Measurements from ENCODE around the gene AQP6. TPM values are rescaled to one million over a fixed set of nuclear protein-coding genes. Genes with fewer than 3 reads are reported as not detected.

Gene AQP6
- total and polyA plus RNA-seq, 2 donors (not counting 3 experiments of a cell fraction or from before 2014, with no cell fraction given), result 0.04 TPM; not detected in 1

DNA sequence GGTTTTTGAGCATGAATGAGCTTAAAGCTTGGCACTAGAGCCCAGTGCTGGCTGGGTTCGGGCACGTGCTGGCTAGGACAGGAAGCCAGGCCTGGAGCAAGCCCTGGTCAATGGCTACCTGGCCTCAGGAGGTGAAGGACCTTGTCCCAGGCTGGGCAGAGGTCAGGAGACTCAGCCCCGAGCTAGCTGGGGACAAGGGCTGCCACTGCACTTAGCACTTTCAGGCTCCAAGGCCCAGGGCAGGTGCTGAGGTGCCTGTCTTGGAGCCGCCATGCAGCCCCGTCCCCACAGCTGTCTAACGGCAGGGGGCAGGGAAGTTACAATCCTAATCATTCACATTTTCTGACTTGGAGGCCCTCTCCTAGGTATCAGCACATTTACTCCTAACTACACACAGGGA lies 4.3 kb upstream of the AQP6 start:
- DNase-seq (ENCODE audit: low read depth, low spot score), result no peak
- Histone ChIP-seq H3K27me3 (ENCODE audit: control insufficient read depth in 2 of 2, insufficient read depth in 2 of 2, low read length in 2 of 2) (peaks cover 16 to 18% of the 10 kb centered on the region in 2 experiments), H3K9me1 (replicated peaks; ENCODE audit: control insufficient read depth, extremely low read depth, insufficient read depth, low read length) (no peaks in the 10 kb centered on the region), H3K36me3 (ENCODE audit: control insufficient read depth in 2 of 2, extremely low read depth in 1 of 2, insufficient read depth in 2 of 2, low read length in 2 of 2) (no peaks in the 10 kb centered on the region), H3K4me3 (replicated peaks in 1 of 3; ENCODE audit: insufficient read depth in 1 of 3, low read depth in 1 of 3, low read length in 3 of 3) (no peak overlapping the region), H3K4me1 (ENCODE audit: control insufficient read depth, extremely low read depth, insufficient read depth, low read length) (peaks cover 4% of the 10 kb centered on the region), H3K27ac (ENCODE audit: insufficient read depth, low read depth, low read length) (no peak overlapping the region), H3K79me2 (ENCODE audit: control insufficient read depth, insufficient read depth, low read length) (no peaks in the 10 kb centered on the region), H3K9me3 (replicated peaks; ENCODE audit: control insufficient read depth, insufficient read depth, low read length) (no peaks in the 10 kb centered on the region), H3K4me2 (ENCODE audit: insufficient read depth, low read length) (no peak overlapping the region), H2AFZ (ENCODE audit: low read depth, low read length) (no peak overlapping the region), H3K9ac (replicated peaks; ENCODE audit: extremely low read depth, insufficient read depth, low read length) (no peak overlapping the region), H4K20me1 (replicated peaks; ENCODE audit: control insufficient read depth, extremely low read depth, insufficient read depth, low read length) (no peaks in the 10 kb centered on the region)
- no peak for TF ChIP-seq FOS (IDR thresholded peaks at IDR 0.05; ENCODE audit: borderline replicate concordance, insufficient read depth, low read length)
- no peak for TF ChIP-seq POLR2A (IDR thresholded peaks at IDR 0.05; ENCODE audit: low read depth, low read length)
- no peak for TF ChIP-seq GATA2 (IDR thresholded peaks at IDR 0.05; ENCODE audit: insufficient read depth, insufficient read length, low read depth, low read length)
- TF ChIP-seq, protein P1, sequence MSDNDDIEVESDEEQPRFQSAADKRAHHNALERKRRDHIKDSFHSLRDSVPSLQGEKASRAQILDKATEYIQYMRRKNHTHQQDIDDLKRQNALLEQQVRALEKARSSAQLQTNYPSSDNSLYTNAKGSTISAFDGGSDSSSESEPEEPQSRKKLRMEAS (IDR thresholded peaks at IDR 0.05; ENCODE audit: insufficient read depth, insufficient read length), result no peak
- no peak for TF ChIP-seq EZH2 (IDR thresholded peaks at IDR 0.05; ENCODE audit: borderline replicate concordance, low read depth, low read length, severe bottlenecking)
- no peak for TF ChIP-seq POLR2AphosphoS5 (IDR thresholded peaks at IDR 0.05; ENCODE audit: insufficient read depth, low read depth, low read length)
- TF ChIP-seq, protein P2, sequence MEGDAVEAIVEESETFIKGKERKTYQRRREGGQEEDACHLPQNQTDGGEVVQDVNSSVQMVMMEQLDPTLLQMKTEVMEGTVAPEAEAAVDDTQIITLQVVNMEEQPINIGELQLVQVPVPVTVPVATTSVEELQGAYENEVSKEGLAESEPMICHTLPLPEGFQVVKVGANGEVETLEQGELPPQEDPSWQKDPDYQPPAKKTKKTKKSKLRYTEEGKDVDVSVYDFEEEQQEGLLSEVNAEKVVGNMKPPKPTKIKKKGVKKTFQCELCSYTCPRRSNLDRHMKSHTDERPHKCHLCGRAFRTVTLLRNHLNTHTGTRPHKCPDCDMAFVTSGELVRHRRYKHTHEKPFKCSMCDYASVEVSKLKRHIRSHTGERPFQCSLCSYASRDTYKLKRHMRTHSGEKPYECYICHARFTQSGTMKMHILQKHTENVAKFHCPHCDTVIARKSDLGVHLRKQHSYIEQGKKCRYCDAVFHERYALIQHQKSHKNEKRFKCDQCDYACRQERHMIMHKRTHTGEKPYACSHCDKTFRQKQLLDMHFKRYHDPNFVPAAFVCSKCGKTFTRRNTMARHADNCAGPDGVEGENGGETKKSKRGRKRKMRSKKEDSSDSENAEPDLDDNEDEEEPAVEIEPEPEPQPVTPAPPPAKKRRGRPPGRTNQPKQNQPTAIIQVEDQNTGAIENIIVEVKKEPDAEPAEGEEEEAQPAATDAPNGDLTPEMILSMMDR (IDR thresholded peaks at IDR 0.05; ENCODE audit: extremely low read depth in 1 of 2, insufficient read depth in 1 of 2, low read depth in 1 of 2, low read length in 2 of 2), result no peak
- TF ChIP-seq MYC (IDR thresholded peaks at IDR 0.05; ENCODE audit: low read depth, low read length), result no peak
- FAIRE-seq, result no peak
- intact Hi-C loops (cut with micrococcal nuclease) (loop anchor here (5.0 kb wide), 1 partner anchor 209 kb away; no protein-coding TSS in a partner anchor), dilution Hi-C loops (cut with MboI; ENCODE audit: extremely low pct_ligation_motif_present, low sequenced_read_pairs) (loop anchor here (25.0 kb wide), 1 partner anchor 94 kb away; the partner anchor contains the start of gene ASIC1)
- no TSS peak for BruUV-seq (replicated peaks)
- CTCF ChIA-PET, result interaction anchor here (1.5 to 11.4 kb wide), 11 partner anchors 9 to 116 kb away, joined by 6 to 317 read pairs (median 37); partner anchors contain the start of genes ASIC1 and SMARCD1
- POLR2A ChIA-PET, result no interaction called here

Data from endothelial cell of umbilical vein (primary cell).